A549 (cell line): ENCODE measurements around the gene PPP1R8.

ENCODE experiments used
- BHLHE40 ChIP-seq: IDR thresholded peaks from 2 replicates; pipeline ENCODE4 v1.6.1; 2012; ENCODE audit warnings: low read depth, low read length, inconsistent platforms
- CHD2 ChIP-seq: fragments of 150-350 bp; IDR thresholded peaks from 2 replicates; pipeline ENCODE4 v1.6.1; 2014; ENCODE audit warnings: low read length; ENCODE audit not compliant: partially characterized antibody
- CTCF ChIP-seq: fragments of >200 bp; sonication (Bioruptor Twin); formaldehyde crosslinking; IDR thresholded peaks from 3 replicates; pipeline ENCODE4 v1.5.1; 2016
- ELK1 ChIP-seq: fragments of 150-350 bp; IDR thresholded peaks from 2 replicates; pipeline ENCODE4 v1.6.1; 2014; ENCODE audit warnings: low read depth, mild to moderate bottlenecking, low read length
- EP300 ChIP-seq, 2 experiments: fragments of >200 bp; sonication (Bioruptor Twin); formaldehyde crosslinking; IDR thresholded peaks; 2 replicates in 1 of 2; 3 replicates in 1 of 2; pipeline ENCODE4 v1.6.1; 2016 to 2017
- ESRRA ChIP-seq: fragments of 150-350 bp; IDR thresholded peaks from 2 replicates; pipeline ENCODE4 v1.6.1; 2014; ENCODE audit warnings: mild to moderate bottlenecking, low read length, borderline replicate concordance
- HDAC2 ChIP-seq: fragments of 200-600 bp; sonication (generic); IDR thresholded peaks from 2 replicates; pipeline ENCODE4 v1.6.1; 2016
- MAX ChIP-seq: IDR thresholded peaks from 2 replicates; pipeline ENCODE4 v1.6.1; 2012
- POLR2A ChIP-seq: IDR thresholded peaks from 2 replicates; pipeline ENCODE4 v1.6.1; 2012; ENCODE audit warnings: mild to moderate bottlenecking, low read length
- RFX5 ChIP-seq: fragments of 450-650 bp; IDR thresholded peaks from 2 replicates; pipeline ENCODE4 v1.7.1; 2014; ENCODE audit warnings: antibody characterized with exemption, mild to moderate bottlenecking, moderate library complexity
- RNF2 ChIP-seq: fragments of 200-600 bp; sonication (generic); IDR thresholded peaks from 2 replicates; pipeline ENCODE4 v1.6.1; 2016; ENCODE audit warnings: low read depth, mild to moderate bottlenecking, antibody characterized with exemption, moderate library complexity, borderline replicate concordance
- TF ChIP-seq, protein P1 (sequence below): fragments of 450-650 bp; IDR thresholded peaks from 2 replicates; pipeline ENCODE4 v1.6.1; 2014; ENCODE audit warnings: antibody characterized with exemption

DNA sequence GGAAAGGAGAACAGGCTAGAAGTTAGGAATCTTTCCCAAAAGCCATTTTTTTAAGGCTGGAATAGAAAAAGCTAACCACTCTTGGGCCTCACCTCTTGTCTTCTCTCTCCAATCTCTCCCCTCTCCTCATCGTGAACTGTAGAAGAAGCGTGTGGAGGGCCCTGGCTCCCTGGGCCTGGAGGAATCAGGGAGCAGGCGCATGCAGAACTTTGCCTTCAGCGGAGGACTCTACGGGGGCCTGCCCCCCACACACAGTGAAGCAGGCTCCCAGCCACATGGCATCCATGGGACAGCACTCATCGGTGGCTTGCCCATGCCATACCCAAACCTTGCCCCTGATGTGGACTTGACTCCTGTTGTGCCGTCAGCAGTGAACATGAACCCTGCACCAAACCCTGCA lies 19.4 kb downstream of the PPP1R8 start:
- TF ChIP-seq HDAC2 (no peak), CHD2 (no peak), BHLHE40 (no peak), RFX5 (no peak), CTCF (no peak), RNF2 (no peak), EP300 (IDR thresholded peaks at IDR 0.05) (no peak), ESRRA (no peak), MAX (no peak), POLR2A (no peak), ELK1 (no peak)
- TF ChIP-seq, protein P1, sequence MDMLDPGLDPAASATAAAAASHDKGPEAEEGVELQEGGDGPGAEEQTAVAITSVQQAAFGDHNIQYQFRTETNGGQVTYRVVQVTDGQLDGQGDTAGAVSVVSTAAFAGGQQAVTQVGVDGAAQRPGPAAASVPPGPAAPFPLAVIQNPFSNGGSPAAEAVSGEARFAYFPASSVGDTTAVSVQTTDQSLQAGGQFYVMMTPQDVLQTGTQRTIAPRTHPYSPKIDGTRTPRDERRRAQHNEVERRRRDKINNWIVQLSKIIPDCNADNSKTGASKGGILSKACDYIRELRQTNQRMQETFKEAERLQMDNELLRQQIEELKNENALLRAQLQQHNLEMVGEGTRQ = no peak
